SK-N-SH (cell line): ENCODE results near the gene CSRP1. TPM values are rescaled to one million over a fixed set of nuclear protein-coding genes. Genes with fewer than 3 reads are reported as not detected.

ENCODE experiments used
- CTCF ChIA-PET: fragments of 300-600, 350-600 bp; formaldehyde crosslinking; extraction: SDS; loops from one replicate; lab custom pipeline; 2021; lab: Yijun Ruan, JAX
- POLR2A ChIA-PET: fragments of 350-600 bp; sonication (Branson Sonifier 250); formaldehyde crosslinking; extraction: SDS; loops from one replicate; lab custom pipeline; 2020; ENCODE audit warnings: antibody characterized with exemption, inconsistent platforms; lab: Yijun Ruan, JAX
- DNase-seq: peaks from one replicate; pipeline ENCODE4 v3.0.0; 2012
- H2AFZ ChIP-seq: fragments of 200-600 bp; sonication (generic); 2 replicates; pipeline ENCODE4 v1.8.1; 2016; ENCODE audit warnings: antibody characterized with exemption, mild to moderate bottlenecking, low read depth
- H3F3A ChIP-seq: fragments of 200-600 bp; sonication (generic); replicated peaks from 2 replicates; pipeline ENCODE3; 2016; ENCODE audit warnings: antibody characterized with exemption, mild to moderate bottlenecking; ENCODE audit not compliant: insufficient read depth
- H3K27ac ChIP-seq, 2 experiments: fragments of 200-500 bp in 1 of 2; fragments of 200-600 bp in 1 of 2; sonication (Bioruptor generic) in 1 of 2; sonication (generic), shearing (Covaris generic) in 1 of 2; 2 replicates each; pipeline versions ENCODE4 v1.5.1 to v1.6.1; 2014 to 2016; ENCODE audit warnings: low read depth in 2 of 2, inconsistent platforms in 1 of 2, low read length in 1 of 2, mild to moderate bottlenecking in 1 of 2, mixed read lengths in 1 of 2
- H3K27me3 ChIP-seq: fragments of 200-600 bp; sonication (generic), shearing (Covaris generic); 2 replicates; pipeline ENCODE4 v1.6.1; 2016; ENCODE audit warnings: mixed run types; ENCODE audit not compliant: insufficient read depth
- H3K36me3 ChIP-seq, 2 experiments: fragments of 200-500 bp in 1 of 2; fragments of 200-600 bp in 1 of 2; sonication (Bioruptor generic) in 1 of 2; sonication (generic) in 1 of 2; replicated peaks in 1 of 2; 2 replicates each; pipeline versions ENCODE3 to v1.5.1; 2014 to 2016; ENCODE audit warnings: low read length in 1 of 2, mild to moderate bottlenecking in 1 of 2; ENCODE audit not compliant: insufficient read depth in 2 of 2, control insufficient read depth in 1 of 2
- H3K4me1 ChIP-seq, 2 experiments: fragments of 200-500 bp in 1 of 2; fragments of 200-600 bp in 1 of 2; sonication (Bioruptor generic) in 1 of 2; sonication (generic), shearing (Covaris generic) in 1 of 2; 2 replicates each; pipeline versions ENCODE4 v1.5.1 to v1.6.1; 2014 to 2016; ENCODE audit warnings: low read depth in 1 of 2, low read length in 1 of 2, mixed run types in 1 of 2; ENCODE audit not compliant: insufficient read depth in 2 of 2, control insufficient read depth in 1 of 2
- H3K4me2 ChIP-seq: fragments of 200-600 bp; sonication (generic), shearing (Covaris generic); 2 replicates; pipeline ENCODE4 v1.6.1; 2017; ENCODE audit warnings: mixed run types
- H3K4me3 ChIP-seq, 2 experiments: fragments of 200-500 bp in 1 of 2; fragments of 200-600 bp in 1 of 2; sonication (Bioruptor generic) in 1 of 2; sonication (generic), shearing (Covaris generic) in 1 of 2; 2 replicates each; pipeline versions ENCODE4 v1.5.1 to v1.8.1; 2014 to 2016; ENCODE audit warnings: low read depth in 2 of 2, inconsistent platforms in 1 of 2, low read length in 1 of 2, mild to moderate bottlenecking in 1 of 2, mixed read lengths in 1 of 2, moderate library complexity in 1 of 2
- H3K79me2 ChIP-seq: fragments of 200-600 bp; sonication (generic); 2 replicates; pipeline ENCODE4 v1.8.1; 2017; ENCODE audit warnings: mild to moderate bottlenecking; ENCODE audit not compliant: insufficient read depth
- H3K9ac ChIP-seq: fragments of 200-600 bp; sonication (generic); 2 replicates; pipeline ENCODE4 v1.6.1; 2017; ENCODE audit warnings: mixed run types
- H3K9me2 ChIP-seq: fragments of 200-600 bp; sonication (generic); 2 replicates; pipeline ENCODE4 v1.6.1; 2017; ENCODE audit warnings: mixed run types
- H3K9me3 ChIP-seq: fragments of 200-600 bp; sonication (generic); 2 replicates; pipeline ENCODE4 v1.6.1; 2017; ENCODE audit warnings: mixed run types, mild to moderate bottlenecking, moderate library complexity
- H4K20me1 ChIP-seq: fragments of 200-600 bp; sonication (generic); 2 replicates; pipeline ENCODE4 v1.6.1; 2017; ENCODE audit warnings: mild to moderate bottlenecking, mixed run types; ENCODE audit not compliant: insufficient read depth
- CHD2 ChIP-seq: fragments of 150-350 bp; IDR thresholded peaks from 2 replicates; pipeline ENCODE4 v1.6.1; 2018; ENCODE audit warnings: low read length; ENCODE audit not compliant: partially characterized antibody
- CTCF ChIP-seq: fragments of 200-600 bp; sonication (generic); IDR thresholded peaks from 2 replicates; pipeline ENCODE4 v1.6.1; 2017; ENCODE audit warnings: antibody characterized with exemption, mild to moderate bottlenecking, moderate library complexity
- ELF1 ChIP-seq: IDR thresholded peaks from 2 replicates; pipeline ENCODE4 v1.4.0; 2012
- EZH2phosphoT487 ChIP-seq: fragments of 200-600 bp; sonication (generic); IDR thresholded peaks from 2 replicates; pipeline ENCODE4 v1.6.1; 2017; ENCODE audit warnings: low read depth, mixed run types, mild to moderate bottlenecking, antibody characterized with exemption, moderate library complexity, borderline replicate concordance
- FOSL2 ChIP-seq: IDR thresholded peaks from 2 replicates; pipeline ENCODE4 v1.4.0; 2012; ENCODE audit warnings: low read depth, mild to moderate bottlenecking, moderate library complexity, borderline replicate concordance
- IRF3 ChIP-seq: fragments of 150-350 bp; IDR thresholded peaks from 2 replicates; pipeline ENCODE4 v1.6.1; 2016; ENCODE audit warnings: mild to moderate bottlenecking, low read depth, low read length
- MAX ChIP-seq: IDR thresholded peaks from 2 replicates; pipeline ENCODE4 v1.4.0; 2012; ENCODE audit warnings: low read depth
- NRF1 ChIP-seq: IDR thresholded peaks from 2 replicates; pipeline ENCODE4 v1.6.1; 2012; ENCODE audit warnings: low read depth, mild to moderate bottlenecking, low read length
- POLR2AphosphoS5 ChIP-seq: IDR thresholded peaks from 2 replicates; pipeline ENCODE4 v1.6.1; 2012; ENCODE audit warnings: low read depth, low read length
- RCOR1 ChIP-seq: fragments of 150-350 bp; IDR thresholded peaks from 2 replicates; pipeline ENCODE4 v1.6.1; 2017; ENCODE audit warnings: antibody characterized with exemption, low read length
- RFX5 ChIP-seq: IDR thresholded peaks from 2 replicates; pipeline ENCODE4 v1.6.1; 2012; ENCODE audit warnings: mild to moderate bottlenecking, improper control_type of control experiment, low read length
- RXRA ChIP-seq: IDR thresholded peaks from 2 replicates; pipeline ENCODE4 v1.4.0; 2012; ENCODE audit warnings: low read depth, mild to moderate bottlenecking, borderline replicate concordance
- SMC3 ChIP-seq: IDR thresholded peaks from 2 replicates; pipeline ENCODE4 v1.6.1; 2012; ENCODE audit warnings: low read depth, low read length, improper control_type of control experiment
- TAF1 ChIP-seq: IDR thresholded peaks from 2 replicates; pipeline ENCODE4 v1.6.1; 2012; ENCODE audit warnings: low read depth, mild to moderate bottlenecking, low read length, moderate library complexity, borderline replicate concordance
- USF1 ChIP-seq: IDR thresholded peaks from 2 replicates; pipeline ENCODE4 v1.4.0; 2012; ENCODE audit warnings: low read depth, borderline replicate concordance
- ZBTB33 ChIP-seq: IDR thresholded peaks from 2 replicates; pipeline ENCODE4 v1.4.0; 2012; ENCODE audit warnings: low read depth, borderline replicate concordance
- whole genome bisulfite sequencing: methylation state at CpG from one replicate; pipeline ENCODE4 v1.1.6; 2017; ENCODE audit warnings: low lambda C conversion rate; 5-methylcytosine and 5-hydroxymethylcytosine counted together
- polyA plus RNA-seq, 3 experiments: library from polyadenylated mRNA; depleted of rRNA; stranded (reverse); fragments of >200 nt; gene quantifications; 2 replicates each; pipeline ENCODE4 v1.2.3, GENCODE V29; 2012

CSRP1 gene
- polyA plus RNA-seq, 1 of the 3 experiments (the other 2 are of a cell fraction) = 373 TPM

- peak overlapping the region; percentile 81; the same call in 1 of the 2 replicates for H3K4me2 ChIP-seq
- peak overlapping the region; percentile 72 for H3K9ac ChIP-seq
- no peaks in the 10 kb centered on the region for H3K9me2 ChIP-seq
- ChIA-PET POLR2A (interaction anchor here (1.0 to 1.6 kb wide), 2 partner anchors 38 to 56 kb away, joined by 3 read pairs; partner anchors contain the start of gene PHLDA3), CTCF (interaction anchor here (0.8 to 31.9 kb wide), 7 partner anchors 22 to 148 kb away, joined by 3 to 860 read pairs (median 4); no protein-coding TSS in a partner anchor)
- H3K27me3 ChIP-seq = no peaks in the 10 kb centered on the region
- H3K4me3 ChIP-seq = peak overlapping the region; percentile 57 to 65; a peak in 3 of 4 replicates
- peak overlapping the region; percentile 53 for H2AFZ ChIP-seq
- peaks cover 28 to 34% of the 10 kb centered on the region in 2 experiments; a peak in 3 of 4 replicates for H3K4me1 ChIP-seq
- no peak for TF ChIP-seq CHD2
- no peak for TF ChIP-seq FOSL2
- TF ChIP-seq NRF1 = no peak
- no peak for TF ChIP-seq USF1
- no peak for TF ChIP-seq SMC3
- TF ChIP-seq CTCF = no peak
- no peak for TF ChIP-seq ZBTB33
- no peak for TF ChIP-seq RCOR1
- H3K79me2 ChIP-seq = peaks cover 48% of the 10 kb centered on the region
- no peaks in the 10 kb centered on the region for H4K20me1 ChIP-seq
- no peaks in the 10 kb centered on the region for H3K9me3 ChIP-seq
- DNase-seq = no peak
- WGBS = 75% methylated on average over 8 of the region's 11 CpGs
- H3F3A ChIP-seq = peaks cover 14% of the 10 kb centered on the region
- no peaks in the 10 kb centered on the region for H3K36me3 ChIP-seq
- H3K27ac ChIP-seq = peak overlapping the region; percentile 50 to 93; a peak in 3 of 4 replicates
Observed at GRCh38 chr1:201507360-201507675, 395 bp upstream of the CSRP1 start.

- WGBS = 73% methylated on average over 3 of the region's 3 CpGs
- TF ChIP-seq SMC3 (no peak), IRF3 (no peak), RXRA (no peak), EZH2phosphoT487 (no peak), USF1 (no peak), CHD2 (no peak), POLR2AphosphoS5 (no peak), ELF1 (no peak), MAX (no peak), RFX5 (no peak), ZBTB33 (no peak), TAF1 (no peak)
Observed at GRCh38 chr1:201506092-201506491, 831 bp downstream of the CSRP1 start.

More at GRCh38 chr1:201506092-201506491, 831 bp downstream of the CSRP1 start:
- peak overlapping the region; percentile 72 for H3K9ac ChIP-seq
- H2AFZ ChIP-seq = no peak overlapping the region
- peaks cover 24 to 33% of the 10 kb centered on the region in 2 experiments; a peak in 3 of 4 replicates for H3K4me1 ChIP-seq
- no peak for DNase-seq
- POLR2A ChIA-PET = interaction anchor here (1.6 kb wide), 1 partner anchor 37 kb away, joined by 3 read pairs; the partner anchor contains the start of gene PHLDA3
- H3K27me3 ChIP-seq = no peaks in the 10 kb centered on the region
- no peaks in the 10 kb centered on the region for H3K36me3 ChIP-seq
- peak overlapping the region; percentile 45 to 93; a peak in 3 of 4 replicates for H3K27ac ChIP-seq
- peaks cover 60% of the 10 kb centered on the region for H3K79me2 ChIP-seq
- peak overlapping the region; percentile 57 to 65 for H3K4me3 ChIP-seq
- peak overlapping the region; percentile 81 for H3K4me2 ChIP-seq
- peaks cover 14% of the 10 kb centered on the region for H3F3A ChIP-seq
- H3K9me3 ChIP-seq = no peaks in the 10 kb centered on the region
- no peaks in the 10 kb centered on the region for H4K20me1 ChIP-seq
- H3K9me2 ChIP-seq = no peaks in the 10 kb centered on the region
- CTCF ChIA-PET = interaction anchor here (0.7 to 31.9 kb wide), 2 partner anchors 20 to 164 kb away, joined by 3 to 860 read pairs; no protein-coding TSS in a partner anchor
